Activated naive CD4-positive, alpha-beta T cell treated with anti-CD3 and anti-CD28 coated beads, Interleukin-2, amount 10 ng/mL, durations not matched to agents 7 days and 5 days (primary cell): ENCODE data around the gene CYP17A1.
"Not testable (repeated sequence)": the region's sequence is repeated elsewhere in the genome, so short reads cannot be mapped to it uniquely, and the experiment has no call there.

Experiments
- CTCF ChIA-PET: fragments of 350-600 bp; sonication (Branson Sonifier 250); formaldehyde crosslinking; loops from one replicate; lab custom pipeline; 2021; ENCODE audit warnings: antibody characterized with exemption; lab: Charles Lee
- DNase-seq: peaks from one replicate; pipeline ENCODE4 v3.0.0-alpha.2; 2020
- H3K27ac Mint-ChIP-seq: one replicate; pipeline ENCODE4 v1.8.0; 2021; ENCODE audit warnings: mild to moderate bottlenecking, moderate library complexity, mixed read lengths
- H3K27me3 Mint-ChIP-seq: one replicate; pipeline ENCODE4 v1.8.0; 2021; ENCODE audit warnings: mild to moderate bottlenecking, mixed read lengths
- H3K36me3 Mint-ChIP-seq: one replicate; pipeline ENCODE4 v1.8.0; 2021; ENCODE audit warnings: mixed read lengths
- H3K4me1 Mint-ChIP-seq: one replicate; pipeline ENCODE4 v1.8.0; 2021; ENCODE audit warnings: mixed read lengths
- H3K4me3 Mint-ChIP-seq: one replicate; pipeline ENCODE4 v1.8.0; 2021; ENCODE audit warnings: mild to moderate bottlenecking, moderate library complexity, mixed read lengths
- H3K9me3 Mint-ChIP-seq: one replicate; pipeline ENCODE4 v1.8.0; 2021; ENCODE audit warnings: mixed read lengths

The CYP17A1 gene

GRCh38 chr10:102824664-102825063, 12.5 kb downstream of the CYP17A1 start:
- CTCF ChIA-PET, result no interaction called here
- H3K36me3 Mint-ChIP-seq, result no peaks in the 10 kb centered on the region
- DNase-seq, result no peak
- peaks cover 17% of the 10 kb centered on the region for H3K27me3 Mint-ChIP-seq
- no peaks in the 10 kb centered on the region for H3K4me1 Mint-ChIP-seq
- H3K4me3 Mint-ChIP-seq, result no peak overlapping the region
- no peaks in the 10 kb centered on the region for H3K9me3 Mint-ChIP-seq
- peak overlapping the region; percentile 65 for H3K27ac Mint-ChIP-seq

- Mint-ChIP-seq H3K36me3 (no peaks in the 10 kb centered on the region), H3K4me1 (no peaks in the 10 kb centered on the region), H3K27ac (no peak overlapping the region), H3K27me3 (peaks cover 16% of the 10 kb centered on the region), H3K9me3 (no peaks in the 10 kb centered on the region), H3K4me3 (no peak overlapping the region)
- DNase-seq, result no peak
- CTCF ChIA-PET, result no interaction called here
Observed at GRCh38 chr10:102822222-102822621, 15.0 kb downstream of the CYP17A1 start.

- not testable (repeated sequence) for H3K36me3 Mint-ChIP-seq, H3K27ac Mint-ChIP-seq
Observed at GRCh38 chr10:102820008-102820407, 17.2 kb downstream of the CYP17A1 start.

GRCh38 chr10:102819054-102819453, 18.2 kb downstream of the CYP17A1 start:
- Mint-ChIP-seq H3K36me3 (peaks cover 4% of the 10 kb centered on the region), H3K27ac (no peak overlapping the region), H3K27me3 (peaks cover 6% of the 10 kb centered on the region), H3K4me1 (peaks cover 8% of the 10 kb centered on the region), H3K4me3 (no peak overlapping the region), H3K9me3 (no peaks in the 10 kb centered on the region)
- CTCF ChIA-PET, result no interaction called here
- DNase-seq, result no peak

More at GRCh38 chr10:102820008-102820407, 17.2 kb downstream of the CYP17A1 start:
- DNase-seq, H3K4me3 Mint-ChIP-seq, CTCF ChIA-PET, H3K9me3 Mint-ChIP-seq, H3K4me1 Mint-ChIP-seq: not testable (repeated sequence)
- H3K27me3 Mint-ChIP-seq, result peaks cover 10% of the 10 kb centered on the region

GRCh38 chr10:102817175-102817574, 20.0 kb downstream of the CYP17A1 start:
- H3K27me3 Mint-ChIP-seq, result peaks cover 6% of the 10 kb centered on the region
- H3K4me3 Mint-ChIP-seq, result no peak overlapping the region
- DNase-seq, result no peak
- H3K36me3 Mint-ChIP-seq, result peaks cover 17% of the 10 kb centered on the region
- no peaks in the 10 kb centered on the region for H3K9me3 Mint-ChIP-seq
- no peak overlapping the region for H3K27ac Mint-ChIP-seq
- CTCF ChIA-PET, result no interaction called here
- peaks cover 22% of the 10 kb centered on the region for H3K4me1 Mint-ChIP-seq

- DNase-seq, result no peak
- Mint-ChIP-seq H3K4me1 (peaks cover 27% of the 10 kb centered on the region), H3K4me3 (no peak overlapping the region), H3K9me3 (no peaks in the 10 kb centered on the region), H3K36me3 (peaks cover 28% of the 10 kb centered on the region), H3K27me3 (peaks cover 6% of the 10 kb centered on the region), H3K27ac (peak overlapping the region; percentile 39)
- CTCF ChIA-PET, result no interaction called here
Observed at GRCh38 chr10:102815790-102816549, 21.2 kb downstream of the CYP17A1 start.

GRCh38 chr10:102814873-102815661, 22.1 kb downstream of the CYP17A1 start:
- CTCF ChIA-PET, result no interaction called here
- H3K4me3 Mint-ChIP-seq, result no peak overlapping the region
- H3K36me3 Mint-ChIP-seq, result peaks cover 30% of the 10 kb centered on the region
- no peak for DNase-seq
- peaks cover 27% of the 10 kb centered on the region for H3K4me1 Mint-ChIP-seq
- H3K9me3 Mint-ChIP-seq, result no peaks in the 10 kb centered on the region
- H3K27me3 Mint-ChIP-seq, result peaks cover 6% of the 10 kb centered on the region
- H3K27ac Mint-ChIP-seq, result no peak overlapping the region

- Mint-ChIP-seq H3K4me3 (no peak overlapping the region), H3K9me3 (no peaks in the 10 kb centered on the region), H3K27me3 (peaks cover 5% of the 10 kb centered on the region), H3K36me3 (peaks cover 33% of the 10 kb centered on the region), H3K27ac (no peak overlapping the region), H3K4me1 (peaks cover 27% of the 10 kb centered on the region)
- no peak for DNase-seq
- CTCF ChIA-PET, result no interaction called here
Observed at GRCh38 chr10:102814453-102814871, 22.8 kb downstream of the CYP17A1 start.

- Mint-ChIP-seq H3K27me3 (no peaks in the 10 kb centered on the region), H3K4me3 (no peak overlapping the region), H3K4me1 (peaks cover 27% of the 10 kb centered on the region), H3K27ac (peak overlapping the region; percentile 89), H3K9me3 (no peaks in the 10 kb centered on the region), H3K36me3 (peaks cover 33% of the 10 kb centered on the region)
- CTCF ChIA-PET, result interaction anchor here (2.8 kb wide), 1 partner anchor 60 kb away, joined by 10 read pairs; no protein-coding TSS in a partner anchor
- DNase-seq, result no peak
Observed at GRCh38 chr10:102813734-102814452, 23.3 kb downstream of the CYP17A1 start.

- no peaks in the 10 kb centered on the region for H3K9me3 Mint-ChIP-seq
- no peaks in the 10 kb centered on the region for H3K27me3 Mint-ChIP-seq
- no peak overlapping the region for H3K4me3 Mint-ChIP-seq
- DNase-seq, result no peak
- H3K4me1 Mint-ChIP-seq, result peaks cover 28% of the 10 kb centered on the region
- H3K27ac Mint-ChIP-seq, result peak overlapping the region; percentile 89
- CTCF ChIA-PET, result interaction anchor here (1.2 to 2.8 kb wide), 3 partner anchors 13 to 60 kb away, joined by 3 to 10 read pairs (median 3); no protein-coding TSS in a partner anchor
- peaks cover 33% of the 10 kb centered on the region for H3K36me3 Mint-ChIP-seq
Observed at GRCh38 chr10:102813017-102813541, 24.1 kb downstream of the CYP17A1 start.

GRCh38 chr10:102812231-102812876, 24.9 kb downstream of the CYP17A1 start:
- Mint-ChIP-seq H3K27me3 (no peaks in the 10 kb centered on the region), H3K36me3 (peaks cover 33% of the 10 kb centered on the region), H3K4me3 (no peak overlapping the region), H3K27ac (peak overlapping the region; percentile 89), H3K9me3 (no peaks in the 10 kb centered on the region), H3K4me1 (peaks cover 28% of the 10 kb centered on the region)
- CTCF ChIA-PET, result interaction anchor here (1.2 to 2.8 kb wide), 4 partner anchors 12 to 59 kb away, joined by 3 to 10 read pairs (median 4); no protein-coding TSS in a partner anchor
- DNase-seq, result peak; percentile 60

- peak overlapping the region; percentile 55 for H3K27ac Mint-ChIP-seq
- DNase-seq, result no peak
- peaks cover 33% of the 10 kb centered on the region for H3K36me3 Mint-ChIP-seq
- peaks cover 28% of the 10 kb centered on the region for H3K4me1 Mint-ChIP-seq
- no peak overlapping the region for H3K4me3 Mint-ChIP-seq
- no peaks in the 10 kb centered on the region for H3K9me3 Mint-ChIP-seq
- no peaks in the 10 kb centered on the region for H3K27me3 Mint-ChIP-seq
- CTCF ChIA-PET, result interaction anchor here (1.3 to 2.8 kb wide), 2 partner anchors 24 to 58 kb away, joined by 4 to 10 read pairs; no protein-coding TSS in a partner anchor
Observed at GRCh38 chr10:102811346-102811745, 25.9 kb downstream of the CYP17A1 start.

- H3K9me3 Mint-ChIP-seq, result no peaks in the 10 kb centered on the region
- H3K4me3 Mint-ChIP-seq, result no peak overlapping the region
- no peak for DNase-seq
- no peaks in the 10 kb centered on the region for H3K27me3 Mint-ChIP-seq
- H3K27ac Mint-ChIP-seq, result no peak overlapping the region
- peaks cover 22% of the 10 kb centered on the region for H3K4me1 Mint-ChIP-seq
- H3K36me3 Mint-ChIP-seq, result peaks cover 41% of the 10 kb centered on the region
- CTCF ChIA-PET, result no interaction called here
Observed at GRCh38 chr10:102808380-102808779, 28.8 kb downstream of the CYP17A1 start.
